GM21390 (cell line): ENCODE measurements around the gene ADAM12.
"Not testable (repeated sequence)": the region's sequence is repeated elsewhere in the genome, so short reads cannot be mapped to it uniquely, and the experiment has no call there.

Experiments used
- ATAC-seq: cut with Tn5 transposase; IDR thresholded peaks from one replicate; pipeline ENCODE4 v1.9.1; 2021; ENCODE audit not compliant: unreplicated experiment

Gene ADAM12

GRCh38 chr10:126062131-126063032 is 325.9 kb downstream of the ADAM12 start:
- ATAC-seq = no peak

- no peak for ATAC-seq
These were observed 326.8 kb downstream of the ADAM12 start for GRCh38 chr10:126061526-126061925.

- ATAC-seq = no peak
These were observed 327.9 kb downstream of the ADAM12 start for GRCh38 chr10:126060261-126060931.

GRCh38 chr10:126059076-126059826 is 329.0 kb downstream of the ADAM12 start:
- no peak for ATAC-seq

GRCh38 chr10:126058507-126058906 is 329.8 kb downstream of the ADAM12 start:
- ATAC-seq = no peak

- no peak for ATAC-seq
These were observed 330.2 kb downstream of the ADAM12 start for GRCh38 chr10:126058104-126058503.

- no peak for ATAC-seq
These were observed 330.8 kb downstream of the ADAM12 start for GRCh38 chr10:126057494-126057893.

GRCh38 chr10:126054191-126054590 is 334.1 kb downstream of the ADAM12 start:
- ATAC-seq = no peak

- ATAC-seq = no peak
These were observed 336.1 kb downstream of the ADAM12 start for GRCh38 chr10:126052171-126052570.

- ATAC-seq = no peak
These were observed 338.2 kb downstream of the ADAM12 start for GRCh38 chr10:126049759-126050700.

GRCh38 chr10:126047749-126048148 is 340.5 kb downstream of the ADAM12 start:
- not testable (repeated sequence) for ATAC-seq

GRCh38 chr10:126046831-126047230 is 341.4 kb downstream of the ADAM12 start:
- no peak for ATAC-seq

- no peak for ATAC-seq
These were observed 342.4 kb downstream of the ADAM12 start for GRCh38 chr10:126045861-126046260.

GRCh38 chr10:126043389-126043788 is 344.9 kb downstream of the ADAM12 start:
- no peak for ATAC-seq

- no peak for ATAC-seq
These were observed 345.4 kb downstream of the ADAM12 start for GRCh38 chr10:126042906-126043305.

- no peak for ATAC-seq
These were observed 345.9 kb downstream of the ADAM12 start for GRCh38 chr10:126042354-126042753.

- ATAC-seq = peak; percentile 99
These were observed 346.5 kb downstream of the ADAM12 start for GRCh38 chr10:126041804-126042231.

- no peak for ATAC-seq
These were observed 347.2 kb downstream of the ADAM12 start for GRCh38 chr10:126041117-126041516.

GRCh38 chr10:126037946-126038345 is 350.3 kb downstream of the ADAM12 start:
- no peak for ATAC-seq

- no peak for ATAC-seq
These were observed 351.8 kb downstream of the ADAM12 start for GRCh38 chr10:126036515-126036914.
